Skeletal muscle satellite cell (primary cell): ENCODE data around the gene NRP2.

Source experiments
- H3K27me3 ChIP-seq: 2 replicates; pipeline ENCODE4 v1.7.0; 2013; ENCODE audit warnings: low read length; ENCODE audit not compliant: control insufficient read depth, insufficient read depth
- H3K36me3 ChIP-seq: 2 replicates; pipeline ENCODE4 v1.7.0; 2013; ENCODE audit warnings: mild to moderate bottlenecking, control low read depth, low read length; ENCODE audit not compliant: insufficient read depth
- H3K4me1 ChIP-seq: 2 replicates; pipeline ENCODE4 v1.7.0; 2013; ENCODE audit warnings: low read length; ENCODE audit not compliant: control insufficient read depth, insufficient read depth
- H3K4me2 ChIP-seq: 2 replicates; pipeline ENCODE4 v1.7.0; 2013; ENCODE audit warnings: mild to moderate bottlenecking, low read length
- H3K4me3 ChIP-seq: 2 replicates; pipeline ENCODE4 v1.7.0; 2013; ENCODE audit warnings: low read length
- H3K9ac ChIP-seq: 2 replicates; pipeline ENCODE4 v1.7.0; 2013; ENCODE audit warnings: mild to moderate bottlenecking, low read depth, low read length, moderate library complexity
- H3K9me3 ChIP-seq: replicated peaks from 2 replicates; pipeline ENCODE4 v1.7.0; 2013; ENCODE audit warnings: mild to moderate bottlenecking, control low read depth, low read length

NRP2 gene

DNA sequence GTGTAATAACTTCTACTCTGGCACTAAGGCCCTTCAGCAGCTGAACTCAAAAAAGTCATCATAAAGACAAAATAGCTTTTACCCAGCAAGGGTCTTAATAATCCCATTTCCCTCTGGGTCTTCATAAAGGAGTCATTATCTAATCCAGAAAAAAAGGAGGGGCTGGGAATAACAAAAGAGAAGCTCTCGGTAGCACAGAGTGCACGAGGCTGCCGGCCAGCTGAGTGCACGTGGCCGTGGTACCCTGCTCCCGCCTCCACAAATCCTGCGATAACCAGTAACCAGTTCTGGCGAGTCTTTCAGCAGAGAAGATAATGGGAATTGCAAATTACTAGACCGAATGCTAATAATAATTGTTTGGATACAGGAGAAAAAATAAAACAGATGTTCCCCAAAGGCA is 7.5 kb downstream of the NRP2 start:
- no peak overlapping the region for H3K9ac ChIP-seq
- no peaks in the 10 kb centered on the region for H3K9me3 ChIP-seq
- no peak overlapping the region for H3K4me3 ChIP-seq
- peaks cover 12% of the 10 kb centered on the region for H3K4me1 ChIP-seq
- no peaks in the 10 kb centered on the region for H3K27me3 ChIP-seq
- no peak overlapping the region for H3K4me2 ChIP-seq
- H3K36me3 ChIP-seq, result no peaks in the 10 kb centered on the region

DNA sequence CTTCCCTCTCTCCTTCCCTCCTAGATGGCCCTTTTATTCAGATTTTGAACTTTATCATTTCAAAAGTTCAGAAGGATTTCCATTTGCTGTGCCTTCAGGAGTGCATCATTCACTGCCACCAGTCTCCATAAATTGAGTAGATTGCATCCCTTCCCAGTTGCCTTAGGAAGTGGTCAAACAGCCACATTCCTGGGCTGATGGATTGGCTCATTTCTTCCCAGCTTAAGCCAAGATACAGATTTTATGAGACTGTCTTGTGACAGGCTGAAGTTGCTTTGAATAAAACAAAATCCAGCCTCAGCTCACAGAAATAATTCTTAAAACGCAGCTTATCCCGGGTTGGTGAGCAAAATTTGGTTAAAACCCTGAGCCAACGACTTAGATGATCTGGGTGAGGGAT is 9.8 kb downstream of the NRP2 start:
- Histone ChIP-seq H3K4me2 (no peak overlapping the region), H3K4me1 (peaks cover 17% of the 10 kb centered on the region), H3K9ac (peak overlapping the region; percentile 18), H3K27me3 (no peaks in the 10 kb centered on the region), H3K9me3 (no peaks in the 10 kb centered on the region), H3K4me3 (no peak overlapping the region), H3K36me3 (no peaks in the 10 kb centered on the region)

GRCh38 chr2:205694256-205694655 is 12.0 kb downstream of the NRP2 start:
- Histone ChIP-seq H3K36me3 (no peaks in the 10 kb centered on the region), H3K27me3 (no peaks in the 10 kb centered on the region), H3K9me3 (no peaks in the 10 kb centered on the region), H3K4me3 (no peak overlapping the region), H3K4me1 (peaks cover 31% of the 10 kb centered on the region), H3K9ac (no peak overlapping the region), H3K4me2 (no peak overlapping the region)

GRCh38 chr2:205695460-205695991 is 13.2 kb downstream of the NRP2 start:
- Histone ChIP-seq H3K9ac (no peak overlapping the region), H3K4me1 (peaks cover 44% of the 10 kb centered on the region), H3K27me3 (no peaks in the 10 kb centered on the region), H3K4me3 (no peak overlapping the region), H3K36me3 (no peaks in the 10 kb centered on the region), H3K9me3 (no peaks in the 10 kb centered on the region), H3K4me2 (peak overlapping the region; percentile 11)

GRCh38 chr2:205696331-205696926 is 14.1 kb downstream of the NRP2 start:
- no peaks in the 10 kb centered on the region for H3K27me3 ChIP-seq
- H3K4me3 ChIP-seq, result no peak overlapping the region
- H3K9ac ChIP-seq, result no peak overlapping the region
- H3K4me2 ChIP-seq, result no peak overlapping the region
- H3K36me3 ChIP-seq, result no peaks in the 10 kb centered on the region
- H3K9me3 ChIP-seq, result no peaks in the 10 kb centered on the region
- peaks cover 53% of the 10 kb centered on the region for H3K4me1 ChIP-seq

DNA sequence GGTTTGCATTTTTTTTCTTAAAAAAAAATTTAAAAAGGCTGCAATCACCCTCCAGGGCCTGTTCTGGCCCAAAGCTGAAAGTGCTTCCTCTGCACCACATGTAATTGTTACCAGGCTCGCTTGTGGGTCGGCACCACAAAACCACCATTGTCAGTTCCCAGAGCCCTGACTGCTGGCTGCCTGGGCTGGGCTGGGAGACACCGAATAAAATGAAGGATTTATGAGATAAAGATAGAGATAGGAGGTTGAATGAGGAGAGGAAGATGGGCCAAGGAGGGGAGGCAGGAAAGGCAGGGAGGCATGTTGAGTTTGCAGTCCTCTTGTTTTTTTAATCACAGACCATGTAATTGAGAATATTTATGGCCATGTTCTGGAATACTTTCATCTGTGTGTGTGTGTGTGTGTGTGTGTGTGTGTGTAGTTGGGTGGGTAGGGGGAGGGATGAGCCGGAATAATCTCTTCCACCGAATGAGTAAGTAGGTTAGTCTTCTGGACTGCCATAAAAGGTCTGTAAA is 14.7 kb downstream of the NRP2 start:
- Histone ChIP-seq H3K9ac (no peak overlapping the region), H3K4me1 (peaks cover 59% of the 10 kb centered on the region), H3K4me2 (no peak overlapping the region), H3K36me3 (no peaks in the 10 kb centered on the region), H3K27me3 (no peaks in the 10 kb centered on the region), H3K4me3 (no peak overlapping the region), H3K9me3 (no peaks in the 10 kb centered on the region)

- Histone ChIP-seq H3K36me3 (no peaks in the 10 kb centered on the region), H3K4me3 (no peak overlapping the region), H3K4me2 (no peak overlapping the region), H3K9me3 (no peaks in the 10 kb centered on the region), H3K27me3 (no peaks in the 10 kb centered on the region), H3K9ac (no peak overlapping the region), H3K4me1 (peaks cover 68% of the 10 kb centered on the region)
These were observed 16.3 kb downstream of the NRP2 start for GRCh38 chr2:205698286-205699268.

- no peak overlapping the region for H3K4me3 ChIP-seq
- no peak overlapping the region for H3K9ac ChIP-seq
- H3K4me1 ChIP-seq, result peaks cover 68% of the 10 kb centered on the region
- H3K36me3 ChIP-seq, result no peaks in the 10 kb centered on the region
- H3K4me2 ChIP-seq, result no peak overlapping the region
- no peaks in the 10 kb centered on the region for H3K9me3 ChIP-seq
- H3K27me3 ChIP-seq, result no peaks in the 10 kb centered on the region
These were observed 17.4 kb downstream of the NRP2 start for GRCh38 chr2:205699515-205700289.

GRCh38 chr2:205700331-205701132 is 18.2 kb downstream of the NRP2 start:
- H3K4me1 ChIP-seq, result peaks cover 62% of the 10 kb centered on the region
- H3K4me3 ChIP-seq, result peak overlapping the region; percentile 44
- no peaks in the 10 kb centered on the region for H3K27me3 ChIP-seq
- peak overlapping the region; percentile 52 for H3K9ac ChIP-seq
- H3K36me3 ChIP-seq, result no peaks in the 10 kb centered on the region
- H3K9me3 ChIP-seq, result no peaks in the 10 kb centered on the region
- peak overlapping the region; percentile 74 for H3K4me2 ChIP-seq

DNA sequence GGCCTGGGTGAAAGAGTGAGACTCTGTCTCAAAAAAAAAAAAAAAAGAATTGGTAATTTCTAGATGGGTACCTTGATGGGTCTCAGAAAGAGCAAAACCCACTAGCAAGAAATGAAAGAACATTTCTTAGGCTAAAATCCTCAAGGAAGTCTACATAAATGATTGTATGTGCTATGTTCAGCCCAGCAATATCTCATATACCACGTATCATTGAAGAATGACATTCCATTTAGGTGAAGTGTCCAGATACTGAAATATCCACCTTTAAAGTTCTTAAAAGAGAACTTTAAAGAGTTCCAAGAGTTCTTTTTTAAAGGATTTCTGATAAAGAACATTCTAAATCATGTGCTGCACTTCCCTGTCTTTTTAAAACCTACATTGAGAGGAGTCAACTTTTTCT is 19.2 kb downstream of the NRP2 start:
- no peaks in the 10 kb centered on the region for H3K36me3 ChIP-seq
- H3K4me2 ChIP-seq, result peak overlapping the region; percentile 26
- peak overlapping the region; percentile 52 for H3K9ac ChIP-seq
- H3K4me1 ChIP-seq, result peaks cover 59% of the 10 kb centered on the region
- H3K9me3 ChIP-seq, result no peaks in the 10 kb centered on the region
- H3K27me3 ChIP-seq, result no peaks in the 10 kb centered on the region
- no peak overlapping the region for H3K4me3 ChIP-seq
